AG10803 (cell line): ENCODE data around the gene AGTRAP.
A peak's percentile ranks its signal among the peaks of the same experiment; 100 is the strongest.

Experiments
- DNase-seq: peaks from one replicate; pipeline ENCODE4 v3.0.0; 2010; ENCODE audit warnings: low read depth
- H3K4me3 ChIP-seq: 2 replicates; pipeline ENCODE4 v1.5.1; 2011; ENCODE audit warnings: mild to moderate bottlenecking, low read length, control low read depth
- CTCF ChIP-seq: conservative IDR thresholded peaks from 2 replicates; pipeline ENCODE4 v1.5.1; 2011; ENCODE audit warnings: mild to moderate bottlenecking, low read length, control low read depth, inconsistent platforms

The AGTRAP gene

GRCh38 chr1:11741919-11742558, 6.1 kb downstream of the AGTRAP start:
- no peak for TF ChIP-seq CTCF
- peak; percentile 17 for DNase-seq
- no peak overlapping the region for H3K4me3 ChIP-seq

- TF ChIP-seq CTCF: no peak
- H3K4me3 ChIP-seq: no peak overlapping the region
- DNase-seq: no peak
Measured at GRCh38 chr1:11744287-11744686, 8.4 kb downstream of the AGTRAP start.

GRCh38 chr1:11746092-11746491, 10.2 kb downstream of the AGTRAP start:
- TF ChIP-seq CTCF: no peak
- no peak overlapping the region for H3K4me3 ChIP-seq
- no peak for DNase-seq

DNA sequence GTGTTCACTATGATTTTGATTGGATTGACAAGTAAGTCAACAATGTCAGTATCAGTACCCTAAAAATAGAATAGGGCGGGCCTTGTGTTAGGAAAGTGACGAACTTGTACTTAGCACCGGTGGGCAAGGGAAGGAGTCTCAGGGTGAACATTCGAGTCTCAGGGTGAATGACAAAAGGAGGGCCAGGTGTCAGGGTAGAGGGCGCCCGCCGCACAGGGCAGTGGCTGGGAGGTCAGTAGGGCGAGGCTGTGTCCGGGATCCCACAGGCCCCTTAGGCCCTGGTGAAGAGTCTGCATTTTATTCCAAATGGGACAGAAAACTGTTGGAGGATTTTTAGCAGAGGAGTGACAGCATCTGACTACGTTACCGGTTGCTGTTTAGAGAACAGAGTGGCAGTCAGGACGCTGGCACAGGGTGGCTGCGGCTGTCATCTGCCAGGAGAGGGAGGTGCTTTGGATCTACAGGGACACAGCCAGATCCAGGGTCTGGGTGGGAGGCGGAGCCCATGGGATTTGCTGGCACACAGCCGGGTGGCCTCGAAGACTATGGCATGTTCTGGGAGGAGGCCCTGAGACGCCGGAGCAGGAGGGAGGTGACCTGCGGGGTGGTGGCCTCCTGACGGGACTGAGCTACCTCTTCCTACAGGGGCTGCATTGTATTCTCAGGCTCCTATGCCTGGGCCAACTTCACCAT, 11.0 kb downstream of the AGTRAP start:
- no peak for DNase-seq
- TF ChIP-seq CTCF: no peak
- H3K4me3 ChIP-seq: no peak overlapping the region

DNA sequence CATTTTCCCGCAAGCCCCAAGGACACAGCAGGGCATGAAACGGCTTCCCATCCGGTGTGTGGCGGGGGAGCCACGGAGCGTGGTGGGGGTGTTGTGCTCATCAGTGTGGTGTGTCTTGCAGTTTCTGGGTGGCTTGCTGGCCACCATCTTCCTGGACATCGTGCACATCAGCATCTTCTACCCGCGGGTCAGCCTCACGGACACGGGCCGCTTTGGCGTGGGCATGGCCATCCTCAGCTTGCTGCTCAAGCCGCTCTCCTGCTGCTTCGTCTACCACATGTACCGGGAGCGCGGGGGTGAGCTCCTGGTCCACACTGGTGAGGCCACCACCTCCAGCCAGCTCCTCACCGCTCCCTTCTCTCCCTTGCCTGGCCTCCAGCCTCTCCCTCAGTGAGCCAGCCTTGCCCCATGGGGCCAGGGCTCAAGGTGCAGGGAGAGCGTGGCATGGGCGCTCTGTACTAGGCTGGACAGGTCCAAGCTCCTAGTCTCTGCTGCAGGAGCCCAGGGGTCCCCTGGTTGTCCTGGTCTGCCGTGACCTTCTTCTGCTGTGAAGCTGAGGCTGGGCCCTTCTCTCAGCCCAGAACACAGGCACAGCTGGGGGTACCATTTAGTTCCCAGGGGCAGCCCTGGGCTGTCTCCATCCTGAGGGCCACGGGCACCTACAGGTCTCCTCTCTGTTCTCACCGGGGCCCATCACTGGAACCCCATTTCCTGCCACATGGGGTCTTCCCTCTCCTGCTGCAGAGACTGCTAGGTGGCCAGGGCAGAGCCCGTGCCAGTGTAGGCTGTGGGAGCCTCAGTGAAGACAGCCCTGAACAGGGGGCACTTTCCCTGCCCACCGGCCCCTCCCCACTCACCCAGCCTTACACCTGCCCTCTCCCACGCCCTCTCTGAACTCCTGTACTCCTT, 12.6 kb downstream of the AGTRAP start:
- no peak for TF ChIP-seq CTCF
- H3K4me3 ChIP-seq: no peak overlapping the region
- no peak for DNase-seq

GRCh38 chr1:11749203-11749689, 13.3 kb downstream of the AGTRAP start:
- H3K4me3 ChIP-seq: no peak overlapping the region
- peak; percentile 36 for TF ChIP-seq CTCF
- DNase-seq: no peak
